Memory B cell (primary cell): ENCODE data around the gene ST8SIA6.

Experiments used
- ATAC-seq: fragments of 150-1000 bp; cut with Tn5 transposase; 2 replicates; pipeline ENCODE4 v1.10.0; 2021; ENCODE audit warnings: low read depth, mild to moderate bottlenecking, moderate library complexity
- DNase-seq, 2 donors: peaks; one replicate each; pipeline ENCODE4 v3.0.0; 2022; ENCODE audit warnings: low spot score in 2 of 2
- H3K27ac Mint-ChIP-seq: one replicate; pipeline ENCODE4 v1.8.0; 2022; ENCODE audit warnings: mild to moderate bottlenecking, moderate library complexity, mixed read lengths
- H3K27me3 Mint-ChIP-seq: one replicate; pipeline ENCODE4 v1.8.0; 2022; ENCODE audit warnings: mixed read lengths
- H3K36me3 Mint-ChIP-seq: one replicate; pipeline ENCODE4 v1.8.0; 2022; ENCODE audit warnings: mild to moderate bottlenecking, mixed read lengths
- H3K4me1 Mint-ChIP-seq: one replicate; pipeline ENCODE4 v1.8.0; 2022; ENCODE audit warnings: mixed read lengths
- H3K4me3 Mint-ChIP-seq: one replicate; pipeline ENCODE4 v1.8.0; 2022; ENCODE audit warnings: mild to moderate bottlenecking, moderate library complexity, mixed read lengths
- H3K9me3 Mint-ChIP-seq: one replicate; pipeline ENCODE4 v1.8.0; 2022; ENCODE audit warnings: mixed read lengths

Gene ST8SIA6

GRCh38 chr10:17473228-17473950 is 19.0 kb upstream of the ST8SIA6 start:
- Mint-ChIP-seq H3K36me3 (no peaks in the 10 kb centered on the region), H3K9me3 (no peaks in the 10 kb centered on the region), H3K4me1 (no peaks in the 10 kb centered on the region), H3K27ac (no peak overlapping the region), H3K4me3 (no peak overlapping the region), H3K27me3 (peaks cover 2% of the 10 kb centered on the region)
- DNase-seq = no peak
- no peak for ATAC-seq

- Mint-ChIP-seq H3K36me3 (no peaks in the 10 kb centered on the region), H3K4me1 (no peaks in the 10 kb centered on the region), H3K27ac (no peak overlapping the region), H3K27me3 (peaks cover 3% of the 10 kb centered on the region), H3K4me3 (no peak overlapping the region), H3K9me3 (no peaks in the 10 kb centered on the region)
- ATAC-seq (no peak), DNase-seq (no peak)
Observed at GRCh38 chr10:17472481-17473227, 18.3 kb upstream of the ST8SIA6 start.

GRCh38 chr10:17470246-17470645 is 15.9 kb upstream of the ST8SIA6 start:
- Mint-ChIP-seq H3K27ac (no peak overlapping the region), H3K4me1 (no peaks in the 10 kb centered on the region), H3K36me3 (no peaks in the 10 kb centered on the region), H3K4me3 (no peak overlapping the region), H3K27me3 (peaks cover 4% of the 10 kb centered on the region), H3K9me3 (no peaks in the 10 kb centered on the region)
- ATAC-seq (no peak), DNase-seq (no peak)

GRCh38 chr10:17465328-17466125 is 11.1 kb upstream of the ST8SIA6 start:
- peaks cover 1% of the 10 kb centered on the region for H3K9me3 Mint-ChIP-seq
- H3K27me3 Mint-ChIP-seq = peaks cover 15% of the 10 kb centered on the region
- H3K4me3 Mint-ChIP-seq = no peak overlapping the region
- H3K4me1 Mint-ChIP-seq = no peaks in the 10 kb centered on the region
- DNase-seq (no peak), ATAC-seq (no peak)
- no peaks in the 10 kb centered on the region for H3K36me3 Mint-ChIP-seq
- H3K27ac Mint-ChIP-seq = no peak overlapping the region

- Mint-ChIP-seq H3K27me3 (peaks cover 15% of the 10 kb centered on the region), H3K27ac (no peak overlapping the region), H3K4me1 (no peaks in the 10 kb centered on the region), H3K9me3 (peaks cover 1% of the 10 kb centered on the region), H3K4me3 (no peak overlapping the region), H3K36me3 (no peaks in the 10 kb centered on the region)
- no peak for ATAC-seq
- DNase-seq = no peak
Observed at GRCh38 chr10:17464545-17464944, 10.2 kb upstream of the ST8SIA6 start.

GRCh38 chr10:17460756-17461155 is 6.4 kb upstream of the ST8SIA6 start:
- Mint-ChIP-seq H3K27me3 (peaks cover 12% of the 10 kb centered on the region), H3K4me1 (no peaks in the 10 kb centered on the region), H3K4me3 (no peak overlapping the region), H3K9me3 (peaks cover 3% of the 10 kb centered on the region), H3K27ac (no peak overlapping the region), H3K36me3 (no peaks in the 10 kb centered on the region)
- no peak for DNase-seq
- no peak for ATAC-seq

GRCh38 chr10:17457083-17457482 is 2.7 kb upstream of the ST8SIA6 start:
- DNase-seq (no peak), ATAC-seq (no peak)
- H3K36me3 Mint-ChIP-seq = no peaks in the 10 kb centered on the region
- H3K4me1 Mint-ChIP-seq = no peaks in the 10 kb centered on the region
- peaks cover 2% of the 10 kb centered on the region for H3K9me3 Mint-ChIP-seq
- no peak overlapping the region for H3K27ac Mint-ChIP-seq
- H3K27me3 Mint-ChIP-seq = peaks cover 6% of the 10 kb centered on the region
- no peak overlapping the region for H3K4me3 Mint-ChIP-seq

GRCh38 chr10:17456032-17456548 is 1.7 kb upstream of the ST8SIA6 start:
- peaks cover 9% of the 10 kb centered on the region for H3K27me3 Mint-ChIP-seq
- DNase-seq (no peak), ATAC-seq (no peak)
- H3K4me3 Mint-ChIP-seq = no peak overlapping the region
- peaks cover 2% of the 10 kb centered on the region for H3K9me3 Mint-ChIP-seq
- H3K36me3 Mint-ChIP-seq = no peaks in the 10 kb centered on the region
- no peak overlapping the region for H3K27ac Mint-ChIP-seq
- H3K4me1 Mint-ChIP-seq = no peaks in the 10 kb centered on the region

- no peaks in the 10 kb centered on the region for H3K4me1 Mint-ChIP-seq
- H3K36me3 Mint-ChIP-seq = no peaks in the 10 kb centered on the region
- ATAC-seq = no peak
- peaks cover 2% of the 10 kb centered on the region for H3K9me3 Mint-ChIP-seq
- DNase-seq = no peak
- H3K4me3 Mint-ChIP-seq = no peak overlapping the region
- H3K27me3 Mint-ChIP-seq = peaks cover 14% of the 10 kb centered on the region
- H3K27ac Mint-ChIP-seq = no peak overlapping the region
Observed at GRCh38 chr10:17455015-17455520, 673 bp upstream of the ST8SIA6 start.

GRCh38 chr10:17453373-17454091 is 863 bp downstream of the ST8SIA6 start:
- Mint-ChIP-seq H3K4me3 (peak overlapping the region; percentile 29), H3K36me3 (no peaks in the 10 kb centered on the region), H3K27me3 (peaks cover 16% of the 10 kb centered on the region), H3K4me1 (no peaks in the 10 kb centered on the region), H3K27ac (no peak overlapping the region), H3K9me3 (peaks cover 7% of the 10 kb centered on the region)
- ATAC-seq (no peak), DNase-seq (no peak)

GRCh38 chr10:17453035-17453372 is 1.4 kb downstream of the ST8SIA6 start:
- Mint-ChIP-seq H3K4me1 (no peaks in the 10 kb centered on the region), H3K4me3 (no peak overlapping the region), H3K27me3 (peaks cover 15% of the 10 kb centered on the region), H3K27ac (no peak overlapping the region), H3K9me3 (peaks cover 5% of the 10 kb centered on the region), H3K36me3 (no peaks in the 10 kb centered on the region)
- ATAC-seq (no peak), DNase-seq (no peak)

- Mint-ChIP-seq H3K4me1 (no peaks in the 10 kb centered on the region), H3K4me3 (no peak overlapping the region), H3K36me3 (no peaks in the 10 kb centered on the region), H3K9me3 (peaks cover 6% of the 10 kb centered on the region), H3K27me3 (peaks cover 15% of the 10 kb centered on the region), H3K27ac (no peak overlapping the region)
- ATAC-seq = no peak
- no peak for DNase-seq
Observed at GRCh38 chr10:17452060-17452841, 2.1 kb downstream of the ST8SIA6 start.

- Mint-ChIP-seq H3K36me3 (no peaks in the 10 kb centered on the region), H3K4me3 (no peak overlapping the region), H3K4me1 (no peaks in the 10 kb centered on the region), H3K9me3 (peaks cover 8% of the 10 kb centered on the region), H3K27me3 (peaks cover 18% of the 10 kb centered on the region), H3K27ac (no peak overlapping the region)
- DNase-seq (no peak), ATAC-seq (no peak)
Observed at GRCh38 chr10:17450024-17450423, 4.4 kb downstream of the ST8SIA6 start.
